ENCODE measurements around the gene NME2. TPM values are rescaled to one million over a fixed set of nuclear protein-coding genes. Genes with fewer than 3 reads are reported as not detected.

The NME2 gene
- total RNA-seq, 1 donor from 2014 or later: 651 TPM

DNA sequence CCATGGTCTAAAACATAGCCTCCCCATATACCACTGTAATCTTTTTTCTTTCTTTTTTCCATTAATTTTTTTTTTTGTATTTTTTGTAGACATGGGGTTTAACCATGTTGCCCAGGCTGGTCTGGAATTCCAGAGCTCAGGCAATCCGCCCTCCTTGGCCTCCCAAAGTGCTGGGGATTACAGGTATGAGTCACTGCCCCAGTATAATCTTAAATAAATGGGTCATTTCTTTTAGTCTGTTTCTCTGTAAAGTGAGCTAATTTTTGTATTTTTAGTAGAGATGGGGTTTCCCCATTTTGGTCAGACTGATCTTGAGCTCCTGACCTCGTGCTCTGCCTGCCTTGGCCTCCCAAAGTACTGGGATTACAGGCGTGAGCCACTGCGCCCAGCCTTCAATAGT is 18.6 kb upstream of the NME2 start:
- Mint-ChIP-seq H3K4me1 (ENCODE audit: unreplicated experiment) (peaks cover 1% of the 10 kb centered on the region), H3K4me3 (ENCODE audit: unreplicated experiment) (no peak overlapping the region), H3K36me3 (ENCODE audit: unreplicated experiment) (no peaks in the 10 kb centered on the region), H3K9me3 (ENCODE audit: unreplicated experiment) (no peaks in the 10 kb centered on the region), H3K27me3 (ENCODE audit: unreplicated experiment) (no peaks in the 10 kb centered on the region), H3K27ac (ENCODE audit: unreplicated experiment) (no peak overlapping the region)
- no peak for TF ChIP-seq CTCF (IDR thresholded peaks at IDR 0.05)
- no peak for DNase-seq (ENCODE audit: extremely low spot score, unreplicated experiment)

GRCh38 chr17:51149163-51149562 is 17.0 kb upstream of the NME2 start:
- peaks cover 1% of the 10 kb centered on the region for H3K4me1 Mint-ChIP-seq (ENCODE audit: unreplicated experiment)
- H3K36me3 Mint-ChIP-seq (ENCODE audit: unreplicated experiment): no peaks in the 10 kb centered on the region
- H3K27ac Mint-ChIP-seq (ENCODE audit: unreplicated experiment): no peak overlapping the region
- TF ChIP-seq CTCF (IDR thresholded peaks at IDR 0.05): no peak
- no peaks in the 10 kb centered on the region for H3K27me3 Mint-ChIP-seq (ENCODE audit: unreplicated experiment)
- no peak for DNase-seq (ENCODE audit: extremely low spot score, unreplicated experiment)
- no peaks in the 10 kb centered on the region for H3K9me3 Mint-ChIP-seq (ENCODE audit: unreplicated experiment)
- H3K4me3 Mint-ChIP-seq (ENCODE audit: unreplicated experiment): no peak overlapping the region

DNA sequence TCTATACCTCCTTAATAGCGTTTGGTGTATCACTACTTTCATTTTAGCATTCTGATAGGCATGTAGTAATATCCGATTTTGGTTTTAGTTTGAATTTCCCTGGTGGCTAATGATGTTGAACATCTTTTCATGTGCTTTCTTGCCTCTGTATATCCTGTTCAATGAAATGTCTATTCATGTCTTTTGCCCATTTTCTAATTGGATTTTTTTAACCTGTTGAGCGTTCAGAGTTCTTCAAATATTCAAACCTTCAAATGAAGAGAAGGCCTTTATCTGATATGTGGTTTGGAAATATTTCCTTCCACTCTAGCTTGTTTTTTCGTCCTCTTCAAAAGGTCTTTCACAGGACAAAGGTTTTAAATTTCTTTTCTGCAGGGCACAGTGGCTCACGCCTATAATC is 15.3 kb upstream of the NME2 start:
- no peak for TF ChIP-seq CTCF (IDR thresholded peaks at IDR 0.05)
- no peaks in the 10 kb centered on the region for H3K9me3 Mint-ChIP-seq (ENCODE audit: unreplicated experiment)
- no peak for DNase-seq (ENCODE audit: extremely low spot score, unreplicated experiment)
- no peak overlapping the region for H3K4me3 Mint-ChIP-seq (ENCODE audit: unreplicated experiment)
- no peak overlapping the region for H3K27ac Mint-ChIP-seq (ENCODE audit: unreplicated experiment)
- H3K27me3 Mint-ChIP-seq (ENCODE audit: unreplicated experiment): no peaks in the 10 kb centered on the region
- peaks cover 1% of the 10 kb centered on the region for H3K4me1 Mint-ChIP-seq (ENCODE audit: unreplicated experiment)
- H3K36me3 Mint-ChIP-seq (ENCODE audit: unreplicated experiment): no peaks in the 10 kb centered on the region

DNA sequence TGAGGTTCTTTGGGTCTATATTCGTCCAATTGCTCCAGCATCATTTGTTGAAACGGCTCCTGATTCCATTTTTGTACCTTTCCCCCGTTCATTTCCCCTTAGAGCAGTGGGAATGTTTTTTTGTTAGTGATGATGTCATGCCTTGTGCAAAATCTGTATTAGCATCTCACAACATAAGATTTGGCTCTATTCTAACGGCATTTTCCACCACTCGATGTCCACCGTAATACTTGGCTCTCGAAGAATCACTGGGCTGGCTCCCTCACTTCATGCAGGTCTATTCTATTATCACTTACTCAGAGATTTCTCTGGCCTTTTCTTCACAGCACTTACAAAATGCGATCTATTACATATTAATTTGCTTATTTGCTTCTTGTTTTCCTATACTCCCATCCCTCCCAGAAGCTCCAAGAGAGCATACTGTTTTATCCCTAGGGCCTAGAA is 13.4 kb upstream of the NME2 start:
- TF ChIP-seq CTCF (IDR thresholded peaks at IDR 0.05): no peak
- no peak overlapping the region for H3K27ac Mint-ChIP-seq (ENCODE audit: unreplicated experiment)
- H3K27me3 Mint-ChIP-seq (ENCODE audit: unreplicated experiment): no peaks in the 10 kb centered on the region
- H3K9me3 Mint-ChIP-seq (ENCODE audit: unreplicated experiment): no peaks in the 10 kb centered on the region
- DNase-seq (ENCODE audit: extremely low spot score, unreplicated experiment): no peak
- H3K36me3 Mint-ChIP-seq (ENCODE audit: unreplicated experiment): peaks cover 3% of the 10 kb centered on the region
- H3K4me3 Mint-ChIP-seq (ENCODE audit: unreplicated experiment): no peak overlapping the region
- no peaks in the 10 kb centered on the region for H3K4me1 Mint-ChIP-seq (ENCODE audit: unreplicated experiment)

DNA sequence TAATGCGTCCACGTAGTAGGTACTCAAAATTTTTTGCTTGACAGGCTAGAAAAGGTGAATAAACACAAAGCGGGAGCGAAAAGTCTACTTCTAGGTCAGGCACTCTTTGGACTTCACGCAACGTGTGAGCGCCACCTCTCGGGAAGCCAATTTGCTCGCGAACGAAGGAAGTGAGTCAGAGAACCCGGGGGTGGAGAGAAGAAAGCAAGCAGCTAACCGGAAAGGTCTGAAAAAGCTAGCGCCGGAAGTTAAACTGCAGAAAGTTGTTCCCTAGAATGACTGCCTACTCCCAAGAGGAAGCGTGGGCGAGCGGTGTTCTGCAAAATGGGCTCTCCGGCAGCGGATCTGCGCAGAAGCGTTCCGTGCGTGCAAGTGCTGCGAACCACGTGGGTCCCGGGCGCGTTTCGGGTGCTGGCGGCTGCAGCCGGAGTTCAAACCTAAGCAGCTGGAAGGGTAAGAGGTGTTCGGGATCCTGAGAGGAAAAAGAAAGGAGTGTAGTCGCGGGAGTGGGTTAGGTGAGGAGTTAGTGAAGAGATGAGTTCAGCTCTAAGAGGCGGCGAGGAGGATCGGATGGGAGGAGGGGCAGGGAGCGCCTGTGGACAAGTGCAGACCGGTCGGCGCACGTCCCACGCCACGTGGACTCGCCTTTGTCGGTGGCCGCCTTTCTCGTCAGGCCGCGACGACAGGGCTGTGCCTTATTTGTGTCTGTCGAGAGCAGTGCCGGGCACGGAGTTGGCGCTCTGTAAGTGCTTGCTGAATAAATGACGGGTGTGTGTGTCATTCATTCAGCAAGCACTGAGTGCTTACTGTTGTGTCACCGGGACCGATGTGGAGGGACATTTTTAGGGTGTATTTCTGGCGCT is 12.8 kb upstream of the NME2 start, which contains the start of gene NME1:
Gene NME1, plus strand, starts transcription at position 350 of the 863 bp plus-strand sequence. CDS start 2,096 bp downstream, outside the sequence.
- H3K4me3 Mint-ChIP-seq (ENCODE audit: unreplicated experiment): no peak within 1 kb of the TSS
- DNase-seq (ENCODE audit: extremely low spot score, unreplicated experiment): peak; percentile 99
- H3K36me3 Mint-ChIP-seq (ENCODE audit: unreplicated experiment): peaks cover 5% of the 10 kb centered on the region
- H3K27me3 Mint-ChIP-seq (ENCODE audit: unreplicated experiment): no peaks in the 10 kb centered on the region
- no peak within 1 kb of the TSS for H3K27ac Mint-ChIP-seq (ENCODE audit: unreplicated experiment)
- no peaks in the 10 kb centered on the region for H3K4me1 Mint-ChIP-seq (ENCODE audit: unreplicated experiment)
- TF ChIP-seq CTCF (IDR thresholded peaks at IDR 0.05): peak; percentile 92
- H3K9me3 Mint-ChIP-seq (ENCODE audit: unreplicated experiment): no peaks in the 10 kb centered on the region

Data from osteocyte (in vitro differentiated cells).